HepG2 (cell line): ENCODE data around the gene BBS9. TPM values are rescaled to one million over a fixed set of nuclear protein-coding genes. Genes with fewer than 3 reads are reported as not detected.

Source experiments
- ATAC-seq: fragments of 200-7000 bp; cut with Tn5 transposase; 3 replicates; pipeline ENCODE4 v1.9.1; 2020; ENCODE audit warnings: mild to moderate bottlenecking, moderate library complexity
- BruUV-seq: library from RNA; stranded (reverse); fragments of 400-500 nt; replicated peaks from 2 replicates; lab custom pipeline; 2021; lab: Mats Ljungman, UMichigan
- CTCF ChIA-PET: fragments of 300-600 bp; formaldehyde crosslinking; extraction: SDS; loops from one replicate; lab custom pipeline; 2021; ENCODE audit warnings: low total read pairs, inconsistent platforms, low intra/inter-chr PET ratio; lab: Yijun Ruan, JAX
- POLR2A ChIA-PET: fragments of 350-600 bp; sonication (Branson Sonifier 250); formaldehyde crosslinking; loops from one replicate; lab custom pipeline; 2020; ENCODE audit warnings: antibody characterized with exemption, inconsistent platforms; lab: Yijun Ruan, JAX
- DNase-seq: peaks from one replicate; pipeline ENCODE4 v3.0.0-alpha.2; 2015; ENCODE audit warnings: low spot score
- FAIRE-seq: peaks from 3 replicates; lab custom pipeline; 2011; peaks lifted over from hg19 to GRCh38; lab: Jason Lieb, UNC
- H2AFZ ChIP-seq: one replicate; pipeline ENCODE4 v1.6.1; 2011; ENCODE audit warnings: low read length, inconsistent platforms
- H3K27ac ChIP-seq: fragments of 300-600 bp; 3 replicates; pipeline ENCODE4 v1.8.0; 2011; ENCODE audit warnings: mixed run types, mild to moderate bottlenecking, mixed read lengths, low read length, inconsistent platforms; ENCODE audit not compliant: insufficient read depth; ENCODE audit errors: extremely low read length
- H3K27me3 ChIP-seq, 2 experiments: fragments of 200-600 bp in 1 of 2; 2 replicates in 1 of 2; 3 replicates in 1 of 2; pipeline versions ENCODE4 v1.6.0 to v1.8.0; 2011; ENCODE audit warnings: low read length in 2 of 2, mild to moderate bottlenecking in 2 of 2, moderate library complexity in 2 of 2, inconsistent platforms in 1 of 2; ENCODE audit not compliant: insufficient read depth in 2 of 2, control insufficient read depth in 1 of 2
- H3K36me3 ChIP-seq, 2 experiments: fragments of 200-600 bp in 1 of 2; replicated peaks in 1 of 2; 2 replicates in 1 of 2; 3 replicates in 1 of 2; pipeline versions ENCODE4 v1.5.1 to v1.8.0; 2011; ENCODE audit warnings: low read length in 2 of 2, inconsistent platforms in 1 of 2; ENCODE audit not compliant: insufficient read depth in 2 of 2, control insufficient read depth in 1 of 2
- H3K4me1 ChIP-seq: 2 replicates; pipeline ENCODE4 v1.5.1; 2012; ENCODE audit warnings: low read length, inconsistent platforms; ENCODE audit not compliant: insufficient read depth
- H3K4me2 ChIP-seq: 2 replicates; pipeline ENCODE4 v1.6.0; 2011; ENCODE audit warnings: low read depth, low read length, inconsistent platforms
- H3K4me3 ChIP-seq, 3 experiments: fragments of 200-600 bp in 1 of 3; sonication (generic), shearing (Covaris generic) in 1 of 3; replicated peaks in 1 of 3; 2 replicates each; pipeline ENCODE4 v1.5.1; 2011 to 2016; ENCODE audit warnings: low read length in 3 of 3, inconsistent platforms in 2 of 3, low read depth in 2 of 3, mild to moderate bottlenecking in 2 of 3, control low read depth in 1 of 3, mixed read lengths in 1 of 3; ENCODE audit not compliant: insufficient read depth in 1 of 3
- H3K79me2 ChIP-seq: one replicate; pipeline ENCODE4 v1.6.1; 2011; ENCODE audit warnings: low read length, inconsistent platforms; ENCODE audit not compliant: insufficient read depth
- H3K9ac ChIP-seq: 2 replicates; pipeline ENCODE4 v1.6.0; 2011; ENCODE audit warnings: mild to moderate bottlenecking, low read depth, low read length, inconsistent platforms; ENCODE audit not compliant: insufficient read depth
- H3K9me3 ChIP-seq: 2 replicates; pipeline ENCODE4 v1.5.1; 2012; ENCODE audit warnings: mild to moderate bottlenecking, low read length
- H4K20me1 ChIP-seq: 2 replicates; pipeline ENCODE4 v1.6.0; 2011; ENCODE audit warnings: inconsistent platforms, mild to moderate bottlenecking, low read length, moderate library complexity; ENCODE audit not compliant: insufficient read depth
- ELF3 ChIP-seq: IDR thresholded peaks from 2 replicates; pipeline ENCODE4 v1.6.1; 2016; ENCODE audit warnings: missing genetic modification reagents, missing compliant biosample characterization
- MIER3 ChIP-seq: IDR thresholded peaks from 2 replicates; pipeline ENCODE4 v1.6.1; 2016; ENCODE audit warnings: missing compliant biosample characterization, borderline replicate concordance
- NFRKB ChIP-seq: fragments of 450-650 bp; IDR thresholded peaks from 2 replicates; pipeline ENCODE4 v1.6.1; 2017
- RXRB ChIP-seq: IDR thresholded peaks from 2 replicates; pipeline ENCODE4 v1.6.1; 2016; ENCODE audit warnings: borderline replicate concordance, missing genetic modification reagents, missing compliant biosample characterization
- XBP1 ChIP-seq: sonication (generic); formaldehyde crosslinking; IDR thresholded peaks from 2 replicates; pipeline ENCODE4 v1.5.0; 2020; ENCODE audit warnings: missing genetic modification reagents
- ZNF205 ChIP-seq: IDR thresholded peaks from 2 replicates; pipeline ENCODE4 v1.6.1; 2018; ENCODE audit warnings: missing biosample characterization, missing genetic modification reagents
- ZNF24 ChIP-seq: fragments of 450-650 bp; IDR thresholded peaks from 2 replicates; pipeline ENCODE4 v1.6.1; 2017; ENCODE audit warnings: antibody characterized with exemption, mild to moderate bottlenecking
- ZNF501 ChIP-seq: sonication (generic); formaldehyde crosslinking; IDR thresholded peaks from 2 replicates; pipeline ENCODE4 v1.5.1; 2020; ENCODE audit warnings: mild to moderate bottlenecking, moderate library complexity, missing genetic modification reagents
- ZNF703 ChIP-seq: sonication (generic); formaldehyde crosslinking; IDR thresholded peaks from 2 replicates; pipeline ENCODE4 v1.5.1; 2020; ENCODE audit warnings: missing genetic modification reagents, mild to moderate bottlenecking, moderate library complexity, borderline replicate concordance
- ZNF720 ChIP-seq: sonication (generic); formaldehyde crosslinking; IDR thresholded peaks from 2 replicates; pipeline ENCODE4 v1.4.0; 2020; ENCODE audit warnings: missing genetic modification reagents
- WGBS: methylation state at CpG from one replicate; pipeline ENCODE4 v1.1.6; 2017; ENCODE audit warnings: low lambda C conversion rate; 5-methylcytosine and 5-hydroxymethylcytosine counted together
- in situ Hi-C: cut with HindIII; loops from 2 replicates; pipeline ENCODE4 v1.10.0; 2017; ENCODE audit warnings: low pct_unique_long_range_greater_than_20kb; ENCODE audit not compliant: extremely low pct_ligation_motif_present
- intact Hi-C: fragments of 100-400 bp; cut with micrococcal nuclease; formaldehyde crosslinking; loops from one replicate; pipeline ENCODE4 v1.10.0; 2022; ENCODE audit not compliant: unreplicated experiment
- polyA plus RNA-seq, 8 experiments: library from polyadenylated mRNA; depleted of rRNA in 3 of 8; stranded (reverse) in 7 of 8; unstranded in 1 of 8; fragments of >200 nt; fragmentation: Illumina TruSeq in 4 of 8; extraction: Trizol in 4 of 8; gene quantifications; 2 replicates each; pipeline versions ENCODE4 v1.2.1 to v1.2.3, GENCODE V29; 2011 to 2016; ENCODE audit warnings: low read depth in 4 of 8, missing spikeins in 1 of 8, mixed read lengths in 1 of 8; ENCODE audit not compliant: insufficient read depth in 1 of 8
- total RNA-seq, 5 experiments: library from RNA; depleted of rRNA; stranded (reverse); fragments of >200 nt; fragmentation: Illumina TruSeq; extraction: Trizol; gene quantifications; 2 replicates each; pipeline ENCODE4 v1.2.3, GENCODE V29; 2016; ENCODE audit warnings: low read depth in 1 of 5
- TF ChIP-seq, protein P1 (sequence below): IDR thresholded peaks from 2 replicates; pipeline ENCODE4 v1.6.1; 2016; ENCODE audit warnings: mild to moderate bottlenecking

BBS9 gene
- total and polyA plus RNA-seq, 2 of the 13 experiments (the other 11 are each of a cell fraction or from before 2014, with no cell fraction given): 5.1 to 7.8 TPM

DNA sequence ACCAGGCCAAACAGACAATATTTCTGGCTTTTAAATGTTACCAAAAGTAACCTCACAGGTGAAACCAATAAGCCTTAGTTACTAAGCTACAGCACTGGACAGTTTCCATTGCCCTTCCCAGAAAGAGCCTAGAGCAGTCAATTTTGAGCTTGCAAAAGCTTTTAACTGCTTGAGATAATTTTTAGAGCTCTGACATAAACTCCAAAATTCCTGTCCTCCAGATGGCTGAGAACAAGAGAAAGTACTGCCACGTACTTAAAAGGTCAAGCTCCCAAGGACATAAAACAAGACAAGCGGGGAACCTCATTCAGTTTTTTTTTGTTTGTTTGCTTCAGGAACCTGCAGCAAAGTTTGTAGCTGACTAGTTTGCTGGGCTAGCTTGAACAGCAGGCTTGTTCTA is 54.1 kb downstream of the BBS9 start:
- CTCF ChIA-PET: no interaction called here
- Histone ChIP-seq H3K9ac (no peak overlapping the region), H3K79me2 (no peaks in the 10 kb centered on the region), H4K20me1 (no peaks in the 10 kb centered on the region), H3K4me2 (no peak overlapping the region), H3K36me3 (no peaks in the 10 kb centered on the region), H3K27ac (no peak overlapping the region), H3K27me3 (no peaks in the 10 kb centered on the region; a peak in 1 of 5 replicates), H3K4me1 (no peaks in the 10 kb centered on the region), H3K9me3 (no peaks in the 10 kb centered on the region), H2AFZ (no peak overlapping the region), H3K4me3 (no peak overlapping the region)
- POLR2A ChIA-PET: no interaction called here
- 64% methylated on average over 2 of the region's 2 CpGs for WGBS
- DNase-seq (no peak), FAIRE-seq (no peak), ATAC-seq (no peak)
- intact Hi-C loops (no loop called here), in situ Hi-C loops (loop anchor here (10.0 to 25.0 kb wide), 2 partner anchors 271 to 529 kb away; no protein-coding TSS in a partner anchor)
- no TSS peak for BruUV-seq
- TF ChIP-seq XBP1 (CRISPR knock-in tag) (no peak), ZNF24 (no peak), NFRKB (no peak), ZNF205 (no peak), ZNF720 (CRISPR knock-in tag) (no peak)

- no peak for DNase-seq
- ChIA-PET CTCF (interaction anchor here (1.4 to 2.3 kb wide), 2 partner anchors 58 to 559 kb away, joined by 9 to 16 read pairs; no protein-coding TSS in a partner anchor), POLR2A (no interaction called here)
- Histone ChIP-seq H3K4me3 (no peak overlapping the region), H3K4me2 (no peak overlapping the region), H3K4me1 (no peaks in the 10 kb centered on the region), H3K79me2 (no peaks in the 10 kb centered on the region), H4K20me1 (no peaks in the 10 kb centered on the region), H3K36me3 (no peaks in the 10 kb centered on the region), H2AFZ (no peak overlapping the region), H3K27ac (no peak overlapping the region), H3K9me3 (no peaks in the 10 kb centered on the region), H3K27me3 (no peaks in the 10 kb centered on the region; a peak in 1 of 5 replicates), H3K9ac (no peak overlapping the region)
- no peak for FAIRE-seq
- ATAC-seq: no peak
- no TSS peak for BruUV-seq
- in situ Hi-C loops (loop anchor here (10.0 to 25.0 kb wide), 2 partner anchors 270 to 527 kb away; no protein-coding TSS in a partner anchor), intact Hi-C loops (loop anchor here (1.0 to 5.0 kb wide), 4 partner anchors 147 to 748 kb away; no protein-coding TSS in a partner anchor)
- TF ChIP-seq MIER3 (CRISPR knock-in tag) (no peak), ZNF703 (CRISPR knock-in tag) (no peak), ZNF501 (no peak), RXRB (no peak), ELF3 (CRISPR knock-in tag) (no peak)
- TF ChIP-seq, protein P1, sequence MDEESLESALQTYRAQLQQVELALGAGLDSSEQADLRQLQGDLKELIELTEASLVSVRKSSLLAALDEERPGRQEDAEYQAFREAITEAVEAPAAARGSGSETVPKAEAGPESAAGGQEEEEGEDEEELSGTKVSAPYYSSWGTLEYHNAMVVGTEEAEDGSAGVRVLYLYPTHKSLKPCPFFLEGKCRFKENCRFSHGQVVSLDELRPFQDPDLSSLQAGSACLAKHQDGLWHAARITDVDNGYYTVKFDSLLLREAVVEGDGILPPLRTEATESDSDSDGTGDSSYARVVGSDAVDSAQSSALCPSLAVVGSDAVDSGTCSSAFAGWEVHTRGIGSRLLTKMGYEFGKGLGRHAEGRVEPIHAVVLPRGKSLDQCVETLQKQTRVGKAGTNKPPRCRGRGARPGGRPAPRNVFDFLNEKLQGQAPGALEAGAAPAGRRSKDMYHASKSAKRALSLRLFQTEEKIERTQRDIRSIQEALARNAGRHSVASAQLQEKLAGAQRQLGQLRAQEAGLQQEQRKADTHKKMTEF: no peak
- WGBS: 86% methylated on average over 1 of the region's 1 CpG
These were observed 55.5 kb downstream of the BBS9 start for GRCh38 chr7:33184828-33185227.
